CD14-positive monocyte (primary cell): Measurements from ENCODE around the gene CIBAR2. TPM values are rescaled to one million over a fixed set of nuclear protein-coding genes. Genes with fewer than 3 reads are reported as not detected.
A peak's percentile ranks its signal among the peaks of the same experiment; 100 is the strongest.

Experiments used
- DNase-seq, 3 donors: peaks; one replicate each; pipeline ENCODE4 v3.0.0-alpha.2; 2011 to 2022
- H2AFZ ChIP-seq: 2 replicates; pipeline ENCODE4 v1.6.0; 2012; ENCODE audit warnings: mild to moderate bottlenecking, low read depth, low read length, inconsistent platforms; ENCODE audit not compliant: insufficient read depth, poor library complexity, severe bottlenecking
- H3K27ac ChIP-seq, 2 donors: 1 replicate in 1 of 2; 2 replicates in 1 of 2; pipeline ENCODE4 v1.5.1; 2012 to 2013; ENCODE audit warnings: low read length in 2 of 2, control low read depth in 1 of 2, inconsistent platforms in 1 of 2, low read depth in 1 of 2, mild to moderate bottlenecking in 1 of 2
- H3K27me3 ChIP-seq, 2 donors: one replicate each; pipeline versions ENCODE4 v1.6.0 to v1.6.1; 2011 to 2013; ENCODE audit warnings: low read length in 2 of 2; ENCODE audit not compliant: control insufficient read depth in 2 of 2, insufficient read depth in 2 of 2
- H3K36me3 ChIP-seq, 2 donors: replicated peaks in 1 of 2; 1 replicate in 1 of 2; 2 replicates in 1 of 2; pipeline versions ENCODE4 v1.5.1 to v1.6.1; 2012 to 2013; ENCODE audit warnings: low read length in 2 of 2, control low read depth in 1 of 2, inconsistent platforms in 1 of 2, mild to moderate bottlenecking in 1 of 2; ENCODE audit not compliant: insufficient read depth in 2 of 2, control insufficient read depth in 1 of 2
- H3K4me1 ChIP-seq, 2 donors: 1 replicate in 1 of 2; 2 replicates in 1 of 2; pipeline versions ENCODE4 v1.5.1 to v1.6.1; 2012 to 2013; ENCODE audit warnings: low read length in 2 of 2, control low read depth in 1 of 2, inconsistent platforms in 1 of 2, mild to moderate bottlenecking in 1 of 2, moderate library complexity in 1 of 2; ENCODE audit not compliant: insufficient read depth in 2 of 2, control insufficient read depth in 1 of 2
- H3K4me2 ChIP-seq: replicated peaks from 2 replicates; pipeline ENCODE3; 2012; ENCODE audit warnings: low read length, moderate library complexity, mild to moderate bottlenecking; ENCODE audit not compliant: poor library complexity, severe bottlenecking; ENCODE audit errors: extremely low read depth
- H3K4me3 ChIP-seq, 3 experiments: fragments of 200-600 bp in 1 of 3; sonication (generic) in 1 of 3; replicated peaks in 1 of 3; 1 replicate in 2 of 3; 2 replicates in 1 of 3; pipeline ENCODE4 v1.5.1; 2011 to 2013; ENCODE audit warnings: low read length in 3 of 3, mild to moderate bottlenecking in 3 of 3, control low read depth in 2 of 3, low read depth in 2 of 3, inconsistent platforms in 1 of 3, moderate library complexity in 1 of 3
- H3K79me2 ChIP-seq: 2 replicates; pipeline ENCODE4 v1.6.0; 2012; ENCODE audit warnings: mild to moderate bottlenecking, control low read depth, inconsistent platforms, low read length, moderate library complexity; ENCODE audit not compliant: insufficient read depth
- H3K9ac ChIP-seq: 2 replicates; pipeline ENCODE4 v1.6.0; 2017; ENCODE audit warnings: low read length, mild to moderate bottlenecking; ENCODE audit not compliant: insufficient read depth, poor library complexity, severe bottlenecking
- H3K9me3 ChIP-seq, 2 donors: replicated peaks in 1 of 2; 1 replicate in 1 of 2; 2 replicates in 1 of 2; pipeline versions ENCODE4 v1.5.1 to v1.6.1; 2012 to 2013; ENCODE audit warnings: low read length in 2 of 2, control low read depth in 1 of 2; ENCODE audit not compliant: control insufficient read depth in 1 of 2, insufficient read depth in 1 of 2
- H4K20me1 ChIP-seq: 2 replicates; pipeline ENCODE4 v1.6.0; 2012; ENCODE audit warnings: mild to moderate bottlenecking, low read length, control low read depth, moderate library complexity; ENCODE audit not compliant: insufficient read depth
- H3K27ac Mint-ChIP-seq, 7 donors: one replicate each; pipeline ENCODE4 v1.8.0; 2020; ENCODE audit warnings: mild to moderate bottlenecking in 7 of 7, mixed read lengths in 7 of 7, moderate library complexity in 6 of 7, inconsistent platforms in 2 of 7
- H3K27me3 Mint-ChIP-seq, 3 donors: one replicate each; pipeline ENCODE4 v1.8.0; 2021 to 2022; ENCODE audit warnings: low read depth in 3 of 3, mild to moderate bottlenecking in 3 of 3, mixed read lengths in 3 of 3, moderate library complexity in 3 of 3, inconsistent platforms in 1 of 3
- H3K36me3 Mint-ChIP-seq, 2 donors: one replicate each; pipeline ENCODE4 v1.8.0; 2020; ENCODE audit warnings: mixed read lengths in 2 of 2, inconsistent platforms in 1 of 2, mild to moderate bottlenecking in 1 of 2
- H3K4me1 Mint-ChIP-seq: one replicate; pipeline ENCODE4 v1.8.0; 2020; ENCODE audit warnings: mild to moderate bottlenecking, mixed read lengths
- H3K4me3 Mint-ChIP-seq, 2 donors: one replicate each; pipeline ENCODE4 v1.8.0; 2020; ENCODE audit warnings: mild to moderate bottlenecking in 2 of 2, mixed read lengths in 2 of 2, moderate library complexity in 1 of 2
- H3K9me3 Mint-ChIP-seq, 7 donors: one replicate each; pipeline ENCODE4 v1.8.0; 2020 to 2022; ENCODE audit warnings: mixed read lengths in 7 of 7, mild to moderate bottlenecking in 6 of 7, moderate library complexity in 6 of 7, inconsistent platforms in 2 of 7
- CTCF ChIP-seq: fragments of 200-600 bp; IDR thresholded peaks from one replicate; pipeline ENCODE4 v1.8.0; 2022; ENCODE audit warnings: antibody characterized with exemption, mild to moderate bottlenecking
- WGBS: methylation state at CpG from one replicate; pipeline ENCODE4 v1.1.5; 2013; ENCODE audit warnings: missing lambda C conversion rate; ENCODE audit not compliant: insufficient coverage; 5-methylcytosine and 5-hydroxymethylcytosine counted together
- intact Hi-C, 2 donors: fragments of 100-400 bp; cut with micrococcal nuclease; formaldehyde crosslinking; loops; one replicate each; pipeline versions ENCODE4 v1.15.0 to v1.15.1; 2023
- polyA plus RNA-seq, 3 donors: library from polyadenylated mRNA; depleted of rRNA in 1 of 3; unstranded in 2 of 3; stranded (reverse) in 1 of 3; fragments of 300-500 nt in 2 of 3; fragments of >200 nt in 1 of 3; fragmentation: Illumina TruSeq in 2 of 3; gene quantifications; 1 replicate in 2 of 3; 2 replicates in 1 of 3; pipeline ENCODE4 v1.2.3, GENCODE V29; 2012 to 2021

CIBAR2 gene
- polyA plus RNA-seq, 3 donors, result not detected

GRCh38 chr16:85133290-85133599 is 21.0 kb upstream of the CIBAR2 start:
- H3K27ac ChIP-seq, result no peak overlapping the region
- H3K9me3 ChIP-seq, result no peaks in the 10 kb centered on the region
- H3K36me3 Mint-ChIP-seq, result peaks cover 2 to 3% of the 10 kb centered on the region in 2 donors
- H4K20me1 ChIP-seq, result no peaks in the 10 kb centered on the region
- no peak overlapping the region for H3K27ac Mint-ChIP-seq
- no peak overlapping the region for H2AFZ ChIP-seq
- TF ChIP-seq CTCF, result no peak
- intact Hi-C loops, result no loop called here
- H3K27me3 Mint-ChIP-seq, result peaks cover 2 to 9% (median 8%) of the 10 kb centered on the region in 3 donors
- WGBS, result 80% methylated on average over 1 of the region's 1 CpG
- H3K9me3 Mint-ChIP-seq, result peaks cover 2 to 6% (median 3%) of the 10 kb centered on the region in 7 donors
- peaks cover 38% of the 10 kb centered on the region for H3K4me1 Mint-ChIP-seq
- no peak overlapping the region for H3K4me2 ChIP-seq
- H3K9ac ChIP-seq, result no peak overlapping the region
- H3K36me3 ChIP-seq, result no peaks in the 10 kb centered on the region
- no peaks in the 10 kb centered on the region for H3K79me2 ChIP-seq
- no peak for DNase-seq
- H3K4me3 Mint-ChIP-seq, result no peak overlapping the region
- H3K27me3 ChIP-seq, result no peaks in the 10 kb centered on the region
- H3K4me1 ChIP-seq, result peaks cover 38 to 45% of the 10 kb centered on the region in 2 donors
- H3K4me3 ChIP-seq, result no peak overlapping the region

- peaks cover 33 to 39% of the 10 kb centered on the region in 2 donors for H3K4me1 ChIP-seq
- peak overlapping the region in 1 of 2 donors; percentile 48 for H3K4me3 Mint-ChIP-seq
These were observed 20.4 kb upstream of the CIBAR2 start for GRCh38 chr16:85132456-85133289.

More at GRCh38 chr16:85132456-85133289, 20.4 kb upstream of the CIBAR2 start:
- intact Hi-C loops, result no loop called here
- no peak for TF ChIP-seq CTCF
- WGBS, result 98% methylated on average over 10 of the region's 20 CpGs
- Histone ChIP-seq H4K20me1 (no peaks in the 10 kb centered on the region), H3K9me3 (no peaks in the 10 kb centered on the region), H3K27ac (no peak overlapping the region), H3K36me3 (no peaks in the 10 kb centered on the region), H3K4me2 (no peak overlapping the region), H3K4me3 (no peak overlapping the region), H3K79me2 (no peaks in the 10 kb centered on the region), H3K9ac (no peak overlapping the region), H2AFZ (no peak overlapping the region), H3K27me3 (no peaks in the 10 kb centered on the region)
- Mint-ChIP-seq H3K27ac (no peak overlapping the region), H3K36me3 (peaks cover 2 to 3% of the 10 kb centered on the region in 2 donors), H3K27me3 (peaks cover 2 to 9% (median 8%) of the 10 kb centered on the region in 3 donors), H3K9me3 (peaks cover 2 to 6% (median 3%) of the 10 kb centered on the region in 7 donors), H3K4me1 (peaks cover 33% of the 10 kb centered on the region)
- DNase-seq, result no peak
